B cell (primary cell): ENCODE data around the gene TM7SF3. TPM values are rescaled to one million over a fixed set of nuclear protein-coding genes. Genes with fewer than 3 reads are reported as not detected.

Source experiments
- ATAC-seq: fragments of 200-7000 bp; cut with Tn5 transposase; one replicate; pipeline ENCODE4 v1.10.0; 2021; ENCODE audit warnings: low read depth, mild to moderate bottlenecking, moderate number of reproducible peaks, moderate library complexity
- CTCF ChIA-PET: fragments of 350-600 bp; sonication (Branson Sonifier 250); formaldehyde crosslinking; loops from one replicate; lab custom pipeline; 2021; ENCODE audit warnings: antibody characterized with exemption, inconsistent platforms; lab: Charles Lee
- POLR2A ChIA-PET: fragments of 350-600 bp; sonication (Branson Sonifier 250); formaldehyde crosslinking; loops from one replicate; lab custom pipeline; 2021; ENCODE audit warnings: antibody characterized with exemption; lab: Charles Lee
- DNase-seq: peaks from one replicate; pipeline ENCODE4 v3.0.0; 2013
- H2AFZ ChIP-seq: 2 replicates; pipeline ENCODE4 v1.6.1; 2012; ENCODE audit warnings: mild to moderate bottlenecking, low read depth, low read length; ENCODE audit not compliant: insufficient read depth, poor library complexity, severe bottlenecking
- H3K27ac ChIP-seq, 2 donors: 1 replicate in 1 of 2; 2 replicates in 1 of 2; pipeline ENCODE4 v1.5.1; 2012 to 2013; ENCODE audit warnings: low read length in 2 of 2, mild to moderate bottlenecking in 2 of 2, moderate library complexity in 1 of 2
- H3K27me3 ChIP-seq, 4 experiments: fragments of 200-600 bp in 1 of 4; sonication (generic) in 1 of 4; replicated peaks in 1 of 4; 1 replicate in 2 of 4; 2 replicates in 2 of 4; pipeline versions ENCODE4 v1.6.1 to v1.7.0; 2013 to 2016; ENCODE audit warnings: low read length in 3 of 4, mild to moderate bottlenecking in 2 of 4, mixed read lengths in 1 of 4, moderate library complexity in 1 of 4; ENCODE audit not compliant: insufficient read depth in 4 of 4, control insufficient read depth in 3 of 4; ENCODE audit errors: control extremely low read depth in 1 of 4
- H3K36me3 ChIP-seq, 2 experiments: replicated peaks in 1 of 2; 1 replicate in 1 of 2; 2 replicates in 1 of 2; pipeline versions ENCODE4 v1.6.1 to v1.7.1; 2013; ENCODE audit warnings: low read length in 1 of 2; ENCODE audit not compliant: insufficient read depth in 2 of 2, control insufficient read depth in 1 of 2; ENCODE audit errors: control extremely low read depth in 1 of 2, extremely low read depth in 1 of 2
- H3K4me1 ChIP-seq, 2 donors: fragments of 200-600 bp in 1 of 2; sonication (generic) in 1 of 2; 1 replicate in 1 of 2; 2 replicates in 1 of 2; pipeline versions ENCODE4 v1.5.1 to v1.6.1; 2013 to 2017; ENCODE audit warnings: low read length in 2 of 2; ENCODE audit not compliant: control insufficient read depth in 2 of 2, insufficient read depth in 2 of 2
- H3K4me2 ChIP-seq: replicated peaks from 2 replicates; pipeline ENCODE3; 2012; ENCODE audit warnings: mild to moderate bottlenecking, low read depth, low read length; ENCODE audit not compliant: poor library complexity, severe bottlenecking
- H3K4me3 ChIP-seq, 5 experiments: fragments of 200-600 bp in 1 of 5; sonication (generic) in 1 of 5; 1 replicate in 3 of 5; 2 replicates in 2 of 5; pipeline versions ENCODE4 v1.5.1 to v1.7.0; 2011 to 2016; ENCODE audit warnings: low read length in 4 of 5, mild to moderate bottlenecking in 4 of 5, low read depth in 2 of 5, control low read depth in 1 of 5, moderate library complexity in 1 of 5; ENCODE audit not compliant: insufficient read depth in 1 of 5; ENCODE audit errors: control extremely low read depth in 1 of 5, extremely low read depth in 1 of 5
- H3K79me2 ChIP-seq: fragments of 200-600 bp; sonication (generic); one replicate; pipeline ENCODE4 v1.6.0; 2016; ENCODE audit warnings: low read length; ENCODE audit not compliant: control insufficient read depth, insufficient read depth
- H3K9ac ChIP-seq: fragments of 200-600 bp; sonication (generic); 2 replicates; pipeline ENCODE4 v1.6.1; 2017; ENCODE audit warnings: mild to moderate bottlenecking, low read length, moderate library complexity
- H3K9me3 ChIP-seq, 3 donors: one replicate each; pipeline versions ENCODE4 v1.6.1 to v1.7.1; 2013; ENCODE audit warnings: low read length in 2 of 3; ENCODE audit not compliant: control insufficient read depth in 2 of 3, insufficient read depth in 1 of 3; ENCODE audit errors: control extremely low read depth in 1 of 3
- H4K20me1 ChIP-seq: 2 replicates; pipeline ENCODE4 v1.6.0; 2012; ENCODE audit warnings: mild to moderate bottlenecking, low read length; ENCODE audit not compliant: insufficient read depth, control insufficient read depth, poor library complexity, severe bottlenecking
- H3K27ac Mint-ChIP-seq: one replicate; pipeline ENCODE4 v1.8.0; 2021; ENCODE audit warnings: mixed read lengths
- H3K27me3 Mint-ChIP-seq: one replicate; pipeline ENCODE4 v1.8.0; 2021; ENCODE audit warnings: mixed read lengths
- H3K4me1 Mint-ChIP-seq: one replicate; pipeline ENCODE4 v1.8.0; 2021; ENCODE audit warnings: mixed read lengths
- H3K4me3 Mint-ChIP-seq: one replicate; pipeline ENCODE4 v1.8.0; 2021; ENCODE audit warnings: mixed read lengths
- H3K9me3 Mint-ChIP-seq: one replicate; pipeline ENCODE4 v1.8.0; 2022; ENCODE audit warnings: mixed read lengths; ENCODE audit not compliant: insufficient read depth
- EZH2 ChIP-seq: IDR thresholded peaks from 2 replicates; pipeline ENCODE4 v1.6.1; 2012; ENCODE audit warnings: borderline replicate concordance, low read depth, mild to moderate bottlenecking, moderate library complexity, low read length; ENCODE audit not compliant: insufficient read depth, poor library complexity, severe bottlenecking
- WGBS: methylation state at CpG from one replicate; pipeline ENCODE4 v1.1.5; 2013; ENCODE audit warnings: missing lambda C conversion rate; ENCODE audit not compliant: insufficient coverage; 5-methylcytosine and 5-hydroxymethylcytosine counted together
- intact Hi-C: fragments of 100-400 bp; cut with micrococcal nuclease; formaldehyde crosslinking; loops from one replicate; pipeline ENCODE4 v1.10.0; 2022
- polyA plus RNA-seq: library from polyadenylated mRNA; depleted of rRNA; stranded (reverse); fragments of >200 nt; gene quantifications from 2 replicates; pipeline ENCODE4 v1.2.3, GENCODE V29; 2012
- total RNA-seq, 2 donors: library from RNA; stranded (reverse); fragments of 120-200 nt in 1 of 2; gene quantifications; 1 replicate in 1 of 2; 2 replicates in 1 of 2; pipeline versions ENCODE4 v1.2.3 to v1.2.4, GENCODE V29; 2013 to 2022
- TF ChIP-seq, protein P1 (sequence below): fragments of 200-600 bp; IDR thresholded peaks from one replicate; pipeline ENCODE4 v1.8.0; 2022; ENCODE audit warnings: antibody characterized with exemption, mild to moderate bottlenecking

TM7SF3 gene
- total and polyA plus RNA-seq, 2 donors (not counting 1 experiment from before 2014, with no cell fraction given): 24.5 to 33.5 TPM

GRCh38 chr12:26978801-26979200, 35.4 kb downstream of the TM7SF3 start:
- Mint-ChIP-seq H3K27ac (no peak overlapping the region), H3K9me3 (no peaks in the 10 kb centered on the region), H3K4me1 (peaks cover 11% of the 10 kb centered on the region), H3K27me3 (no peaks in the 10 kb centered on the region), H3K4me3 (no peak overlapping the region)
- Histone ChIP-seq H3K27ac (no peak overlapping the region), H3K27me3 (no peaks in the 10 kb centered on the region), H3K4me1 (peaks cover 5 to 6% of the 10 kb centered on the region in 2 donors), H4K20me1 (no peaks in the 10 kb centered on the region), H2AFZ (no peak overlapping the region), H3K4me2 (no peak overlapping the region), H3K36me3 (peaks cover 20 to 38% of the 10 kb centered on the region in 2 experiments), H3K9ac (no peak overlapping the region), H3K79me2 (no peaks in the 10 kb centered on the region), H3K9me3 (no peaks in the 10 kb centered on the region), H3K4me3 (no peak overlapping the region)
- POLR2A ChIA-PET: no interaction called here
- no CpG with 5 or more reads among the region's 1 CpG for WGBS
- intact Hi-C loops: no loop called here
- TF ChIP-seq, protein P1, sequence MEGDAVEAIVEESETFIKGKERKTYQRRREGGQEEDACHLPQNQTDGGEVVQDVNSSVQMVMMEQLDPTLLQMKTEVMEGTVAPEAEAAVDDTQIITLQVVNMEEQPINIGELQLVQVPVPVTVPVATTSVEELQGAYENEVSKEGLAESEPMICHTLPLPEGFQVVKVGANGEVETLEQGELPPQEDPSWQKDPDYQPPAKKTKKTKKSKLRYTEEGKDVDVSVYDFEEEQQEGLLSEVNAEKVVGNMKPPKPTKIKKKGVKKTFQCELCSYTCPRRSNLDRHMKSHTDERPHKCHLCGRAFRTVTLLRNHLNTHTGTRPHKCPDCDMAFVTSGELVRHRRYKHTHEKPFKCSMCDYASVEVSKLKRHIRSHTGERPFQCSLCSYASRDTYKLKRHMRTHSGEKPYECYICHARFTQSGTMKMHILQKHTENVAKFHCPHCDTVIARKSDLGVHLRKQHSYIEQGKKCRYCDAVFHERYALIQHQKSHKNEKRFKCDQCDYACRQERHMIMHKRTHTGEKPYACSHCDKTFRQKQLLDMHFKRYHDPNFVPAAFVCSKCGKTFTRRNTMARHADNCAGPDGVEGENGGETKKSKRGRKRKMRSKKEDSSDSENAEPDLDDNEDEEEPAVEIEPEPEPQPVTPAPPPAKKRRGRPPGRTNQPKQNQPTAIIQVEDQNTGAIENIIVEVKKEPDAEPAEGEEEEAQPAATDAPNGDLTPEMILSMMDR: no peak
- TF ChIP-seq EZH2: no peak
- DNase-seq: no peak
- ATAC-seq: no peak
- CTCF ChIA-PET: interaction anchor here (1.6 kb wide), 1 partner anchor 37 kb away, joined by 3 read pairs; no protein-coding TSS in a partner anchor

DNA sequence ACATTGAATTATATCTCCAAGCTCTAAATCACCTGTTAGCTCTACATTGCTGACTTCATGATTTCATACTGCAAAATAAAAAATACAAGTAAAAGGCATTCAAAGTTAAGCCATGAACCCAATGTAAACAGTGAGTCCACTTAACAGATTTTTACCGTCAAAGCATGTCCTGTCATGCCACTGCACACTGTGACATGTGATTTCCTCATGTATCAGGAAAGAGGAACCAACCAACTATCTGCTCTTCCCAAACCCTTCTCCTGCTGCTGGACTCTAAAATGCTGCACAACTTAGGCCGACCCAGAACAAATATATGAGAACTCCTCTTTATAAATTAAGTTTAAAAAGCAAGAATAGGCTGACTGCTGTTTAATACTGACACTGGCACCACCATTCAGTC, 37.5 kb downstream of the TM7SF3 start:
- H3K9me3 Mint-ChIP-seq: no peaks in the 10 kb centered on the region
- intact Hi-C loops: no loop called here
- no peak overlapping the region for H3K27ac Mint-ChIP-seq
- Histone ChIP-seq H3K36me3 (peaks cover 19 to 31% of the 10 kb centered on the region in 2 experiments), H3K9ac (no peak overlapping the region), H3K4me1 (peaks cover 9 to 10% of the 10 kb centered on the region in 2 donors), H3K9me3 (no peaks in the 10 kb centered on the region), H3K79me2 (no peaks in the 10 kb centered on the region), H3K27ac (no peak overlapping the region), H2AFZ (no peak overlapping the region), H3K4me2 (no peak overlapping the region), H4K20me1 (no peaks in the 10 kb centered on the region), H3K4me3 (no peak overlapping the region), H3K27me3 (no peaks in the 10 kb centered on the region)
- no peaks in the 10 kb centered on the region for H3K27me3 Mint-ChIP-seq
- WGBS: 36% methylated on average over 1 of the region's 2 CpGs
- DNase-seq: no peak
- no peak for ATAC-seq
- H3K4me3 Mint-ChIP-seq: no peak overlapping the region
- no peak for TF ChIP-seq EZH2
- TF ChIP-seq, protein P1: no peak
- ChIA-PET CTCF (no interaction called here), POLR2A (interaction anchor here (0.6 kb wide), 1 partner anchor 69 kb away, joined by 4 read pairs; no protein-coding TSS in a partner anchor)
- H3K4me1 Mint-ChIP-seq: peaks cover 16% of the 10 kb centered on the region
